ENCODE measurements around the gene DSG3. TPM values are rescaled to one million over a fixed set of nuclear protein-coding genes. Genes with fewer than 3 reads are reported as not detected.

DSG3 gene
- total RNA-seq, 4 donors from 2014 or later: 513 to 856 (median 737) TPM

DNA sequence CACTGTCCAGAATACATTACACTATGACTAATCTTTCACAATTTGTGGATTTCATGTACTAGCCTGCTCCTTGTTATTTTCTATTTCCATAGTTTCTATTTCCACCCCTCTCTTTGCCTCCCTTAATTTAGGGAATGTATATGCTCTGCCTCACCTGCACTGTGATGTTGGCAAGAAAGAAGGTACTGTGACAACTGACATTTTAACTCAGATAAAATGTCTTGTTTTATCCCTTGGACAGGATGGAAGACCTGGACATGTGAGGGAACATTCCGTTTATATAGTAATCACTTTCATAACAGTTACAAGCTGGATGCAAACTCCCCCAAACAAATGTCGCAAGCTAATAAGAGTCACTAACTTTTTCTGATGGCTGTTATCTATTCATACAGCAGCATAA is 21.5 kb upstream of the DSG3 start:
- no peak for DNase-seq
- H3K27me3 ChIP-seq: no peaks in the 10 kb centered on the region
- H3K36me3 ChIP-seq: no peaks in the 10 kb centered on the region
- H3K4me3 ChIP-seq: peak overlapping the region; percentile 34 to 57 (median 43)
- intact Hi-C loops (cut with DNase I): no loop called here
- peak overlapping the region; percentile 78 to 91 (median 88) for H3K27ac ChIP-seq
- 33 to 45% methylated on average over 2 of the region's 2 CpGs for WGBS, 2 donors
- H3K9me3 ChIP-seq: no peaks in the 10 kb centered on the region
- H3K4me1 ChIP-seq: peaks cover 0 to 72% (median 5%) of the 10 kb centered on the region in 3 donors
- TF ChIP-seq POLR2A (IDR thresholded peaks at IDR 0.05): no peak
- TF ChIP-seq, protein P1, sequence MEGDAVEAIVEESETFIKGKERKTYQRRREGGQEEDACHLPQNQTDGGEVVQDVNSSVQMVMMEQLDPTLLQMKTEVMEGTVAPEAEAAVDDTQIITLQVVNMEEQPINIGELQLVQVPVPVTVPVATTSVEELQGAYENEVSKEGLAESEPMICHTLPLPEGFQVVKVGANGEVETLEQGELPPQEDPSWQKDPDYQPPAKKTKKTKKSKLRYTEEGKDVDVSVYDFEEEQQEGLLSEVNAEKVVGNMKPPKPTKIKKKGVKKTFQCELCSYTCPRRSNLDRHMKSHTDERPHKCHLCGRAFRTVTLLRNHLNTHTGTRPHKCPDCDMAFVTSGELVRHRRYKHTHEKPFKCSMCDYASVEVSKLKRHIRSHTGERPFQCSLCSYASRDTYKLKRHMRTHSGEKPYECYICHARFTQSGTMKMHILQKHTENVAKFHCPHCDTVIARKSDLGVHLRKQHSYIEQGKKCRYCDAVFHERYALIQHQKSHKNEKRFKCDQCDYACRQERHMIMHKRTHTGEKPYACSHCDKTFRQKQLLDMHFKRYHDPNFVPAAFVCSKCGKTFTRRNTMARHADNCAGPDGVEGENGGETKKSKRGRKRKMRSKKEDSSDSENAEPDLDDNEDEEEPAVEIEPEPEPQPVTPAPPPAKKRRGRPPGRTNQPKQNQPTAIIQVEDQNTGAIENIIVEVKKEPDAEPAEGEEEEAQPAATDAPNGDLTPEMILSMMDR (IDR thresholded peaks at IDR 0.05): no peak

DNA sequence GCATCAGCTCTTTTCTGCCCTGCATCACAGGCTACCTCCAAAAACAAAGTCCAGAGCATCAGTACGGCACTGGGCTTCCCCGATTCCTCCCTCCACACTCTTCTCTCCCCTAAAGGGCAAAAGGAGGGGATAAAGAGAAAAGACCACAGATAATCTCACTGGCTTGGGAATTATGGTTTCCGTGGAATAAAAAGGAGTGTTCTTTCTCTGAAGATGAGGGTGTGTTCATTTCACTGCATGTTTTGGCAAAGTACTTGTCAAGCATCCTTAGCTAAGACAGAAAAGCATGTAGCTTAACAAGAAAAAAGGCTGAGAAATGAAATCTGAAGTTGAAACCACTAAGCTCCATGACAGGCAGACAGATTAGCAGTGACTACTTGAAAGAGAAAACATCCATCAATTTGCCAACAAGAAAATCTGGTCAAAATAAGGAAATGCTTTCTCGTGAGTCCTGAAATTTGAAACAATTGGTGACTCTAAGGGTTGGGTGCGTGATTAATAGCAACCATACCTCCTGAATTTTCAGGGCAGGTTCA is 20.6 kb upstream of the DSG3 start:
- DNase-seq: no peak
- Histone ChIP-seq H3K4me3 (peak overlapping the region; percentile 34 to 57 (median 43)), H3K9me3 (no peaks in the 10 kb centered on the region), H3K4me1 (peaks cover 0 to 63% (median 5%) of the 10 kb centered on the region in 3 donors), H3K27me3 (no peaks in the 10 kb centered on the region), H3K27ac (peak overlapping the region; percentile 78 to 91 (median 88)), H3K36me3 (no peaks in the 10 kb centered on the region)
- TF ChIP-seq POLR2A (IDR thresholded peaks at IDR 0.05): peak in 2 of 4 donors; percentile 29 to 42
- TF ChIP-seq, protein P1 (IDR thresholded peaks at IDR 0.05): no peak
- intact Hi-C loops (cut with DNase I): no loop called here
- 19 to 21% methylated on average over 5 of the region's 5 CpGs for WGBS, 2 donors

DNA sequence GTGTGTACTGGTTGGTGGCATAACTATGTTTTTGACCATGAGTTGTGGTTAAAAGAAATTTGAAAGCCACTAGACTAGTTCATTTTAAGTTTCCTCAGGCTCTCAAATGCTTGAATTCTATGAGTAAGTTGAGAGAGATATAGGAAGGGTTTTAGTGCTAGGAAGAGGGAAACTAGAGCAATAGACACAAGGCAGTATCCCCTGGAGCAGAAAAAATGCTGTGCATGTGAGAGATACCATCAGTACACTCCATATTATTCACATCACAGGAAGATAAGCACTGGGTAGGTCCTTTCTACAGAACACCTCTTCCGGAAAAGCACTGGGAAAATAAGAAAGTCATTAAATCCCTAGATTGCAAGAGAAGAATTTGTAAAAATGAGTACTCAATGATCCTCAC is 19.3 kb upstream of the DSG3 start:
- TF ChIP-seq, protein P1 (IDR thresholded peaks at IDR 0.05): no peak
- no peak for TF ChIP-seq POLR2A (IDR thresholded peaks at IDR 0.05)
- Histone ChIP-seq H3K36me3 (no peaks in the 10 kb centered on the region), H3K27me3 (no peaks in the 10 kb centered on the region), H3K9me3 (no peaks in the 10 kb centered on the region), H3K4me3 (no peak overlapping the region), H3K4me1 (peaks cover 0 to 51% (median 5%) of the 10 kb centered on the region in 3 donors), H3K27ac (peak overlapping the region in 3 of 4 donors; percentile 76 to 88 (median 78))
- 89 to 91% methylated on average over 1 of the region's 1 CpG for WGBS, 2 donors
- DNase-seq: no peak
- intact Hi-C loops (cut with DNase I): no loop called here

DNA sequence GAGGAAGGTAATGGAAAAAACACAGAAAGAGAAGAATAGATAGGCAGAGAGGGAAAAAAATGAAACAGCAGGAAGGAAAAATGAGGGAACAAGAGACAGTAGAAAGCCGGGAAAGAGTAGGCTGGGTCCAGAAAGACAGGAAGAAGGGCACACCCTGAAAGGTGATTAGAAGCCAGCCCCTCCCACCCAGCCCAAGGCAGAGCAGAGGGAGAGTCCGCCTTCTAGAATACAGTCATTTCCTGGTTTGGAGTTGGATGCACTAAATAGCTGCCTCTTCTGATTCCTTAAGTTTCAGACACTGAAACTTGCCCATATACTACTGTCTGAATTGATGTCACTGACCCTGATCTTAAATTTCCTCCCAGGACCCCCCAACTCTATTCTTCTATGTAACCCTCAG is 17.9 kb upstream of the DSG3 start:
- no peak overlapping the region for H3K4me3 ChIP-seq
- H3K9me3 ChIP-seq: no peaks in the 10 kb centered on the region
- H3K36me3 ChIP-seq: no peaks in the 10 kb centered on the region
- peak overlapping the region; percentile 72 to 88 (median 77) for H3K27ac ChIP-seq
- no peak for TF ChIP-seq POLR2A (IDR thresholded peaks at IDR 0.05)
- TF ChIP-seq, protein P1 (IDR thresholded peaks at IDR 0.05): no peak
- WGBS, 2 donors: 11 to 47% methylated on average over 2 of the region's 2 CpGs
- intact Hi-C loops (cut with DNase I): no loop called here
- no peak for DNase-seq
- H3K4me1 ChIP-seq: peaks cover 0 to 39% (median 5%) of the 10 kb centered on the region in 3 donors
- H3K27me3 ChIP-seq: no peaks in the 10 kb centered on the region

DNA sequence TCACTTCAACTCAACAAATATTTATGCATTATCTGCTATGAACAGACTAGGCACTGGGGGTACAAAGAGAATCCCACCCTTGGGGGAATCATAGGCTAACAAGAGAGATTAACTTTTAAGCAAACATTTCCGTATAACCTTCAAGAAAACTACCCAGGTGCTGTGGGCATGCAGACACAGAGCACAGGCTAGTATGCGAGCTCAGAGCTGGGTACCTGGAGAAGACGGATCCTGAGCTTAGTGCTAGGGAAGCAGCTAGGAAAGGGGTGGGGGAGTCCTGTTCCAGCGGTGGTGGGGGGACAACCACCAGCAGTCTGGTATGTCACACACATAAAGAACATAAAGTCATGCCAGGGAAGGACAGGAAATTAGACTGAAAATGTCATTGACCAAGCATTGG is 17.5 kb upstream of the DSG3 start:
- intact Hi-C loops (cut with DNase I): no loop called here
- Histone ChIP-seq H3K4me1 (peaks cover 0 to 34% (median 5%) of the 10 kb centered on the region in 3 donors), H3K27me3 (no peaks in the 10 kb centered on the region), H3K36me3 (no peaks in the 10 kb centered on the region), H3K27ac (peak overlapping the region; percentile 72 to 88 (median 77)), H3K4me3 (no peak overlapping the region), H3K9me3 (no peaks in the 10 kb centered on the region)
- 27 to 66% methylated on average over 4 of the region's 4 CpGs for WGBS, 2 donors
- TF ChIP-seq, protein P1 (IDR thresholded peaks at IDR 0.05): no peak
- TF ChIP-seq POLR2A (IDR thresholded peaks at IDR 0.05): no peak
- no peak for DNase-seq
